HTR-8/SVneo (cell line): ENCODE data around the gene MUC20.
"Not testable (repeated sequence)": the region's sequence is repeated elsewhere in the genome, so short reads cannot be mapped to it uniquely, and the experiment has no call there.

Source experiments
- DNase-seq: peaks from one replicate; pipeline ENCODE4 v3.0.0; 2011; ENCODE audit warnings: low spot score, mixed read lengths; ENCODE audit not compliant: insufficient read length
- FAIRE-seq: peaks from 2 replicates; lab custom pipeline; 2011; peaks lifted over from hg19 to GRCh38; lab: Jason Lieb, UNC

The MUC20 gene

GRCh38 chr3:195720831-195721506 is at the start of gene MUC20:
MUC20 (plus strand) TSS chr3:195720978; CDS start chr3:195721008, 30 bp downstream.
- not testable (repeated sequence) for DNase-seq, FAIRE-seq

- FAIRE-seq, result not testable (repeated sequence)
Observed at GRCh38 chr3:195671283-195671682, 49.5 kb upstream of the MUC20 start.

GRCh38 chr3:195673711-195674110 is 47.1 kb upstream of the MUC20 start:
- DNase-seq, FAIRE-seq: not testable (repeated sequence)

More at GRCh38 chr3:195671283-195671682, 49.5 kb upstream of the MUC20 start:
- not testable (repeated sequence) for DNase-seq

GRCh38 chr3:195678391-195679015 is 42.3 kb upstream of the MUC20 start:
- not testable (repeated sequence) for DNase-seq, FAIRE-seq

- not testable (repeated sequence) for FAIRE-seq, DNase-seq
Observed at GRCh38 chr3:195680690-195681089, 40.1 kb upstream of the MUC20 start.

- FAIRE-seq, DNase-seq: not testable (repeated sequence)
Observed at GRCh38 chr3:195681458-195682103, 39.2 kb upstream of the MUC20 start.

GRCh38 chr3:195682104-195682742 is 38.6 kb upstream of the MUC20 start:
- not testable (repeated sequence) for DNase-seq, FAIRE-seq

GRCh38 chr3:195683722-195684526 is 36.9 kb upstream of the MUC20 start:
- not testable (repeated sequence) for DNase-seq, FAIRE-seq

- DNase-seq, FAIRE-seq: not testable (repeated sequence)
Observed at GRCh38 chr3:195684527-195685257, 36.1 kb upstream of the MUC20 start.

GRCh38 chr3:195686537-195687208 is 34.1 kb upstream of the MUC20 start:
- DNase-seq, FAIRE-seq: not testable (repeated sequence)

- not testable (repeated sequence) for FAIRE-seq, DNase-seq
Observed at GRCh38 chr3:195687209-195687760, 33.5 kb upstream of the MUC20 start.

- not testable (repeated sequence) for FAIRE-seq, DNase-seq
Observed at GRCh38 chr3:195688471-195689183, 32.2 kb upstream of the MUC20 start.

- DNase-seq, result not testable (repeated sequence)
Observed at GRCh38 chr3:195689184-195690070, 31.4 kb upstream of the MUC20 start.

GRCh38 chr3:195690951-195691350 is 29.8 kb upstream of the MUC20 start:
- FAIRE-seq, result no peak
- DNase-seq, result no peak

More at GRCh38 chr3:195689184-195690070, 31.4 kb upstream of the MUC20 start:
- FAIRE-seq, result not testable (repeated sequence)

- not testable (repeated sequence) for DNase-seq, FAIRE-seq
Observed at GRCh38 chr3:195691596-195692353, 29.0 kb upstream of the MUC20 start.

- FAIRE-seq, result no peak
Observed at GRCh38 chr3:195692354-195692685, 28.5 kb upstream of the MUC20 start.

More at GRCh38 chr3:195692354-195692685, 28.5 kb upstream of the MUC20 start:
- DNase-seq, result no peak
